ENCODE results near the gene AMOTL2. TPM values are rescaled to one million over a fixed set of nuclear protein-coding genes. Genes with fewer than 3 reads are reported as not detected.

Gene AMOTL2
- total RNA-seq, 1 experiment from 2014 or later, result 96.0 TPM

GRCh38 chr3:134369861-134370596, 4.2 kb downstream of the AMOTL2 start:
- Histone ChIP-seq H2AFZ (ENCODE audit: low read length) (no peak overlapping the region), H3K4me3 (ENCODE audit: low read length) (no peak overlapping the region), H3K4me2 (ENCODE audit: low read length) (no peak overlapping the region), H3K27ac (ENCODE audit: low read length) (no peak overlapping the region), H3K9me3 (ENCODE audit: low read length) (no peaks in the 10 kb centered on the region), H3K9ac (ENCODE audit: low read length) (no peak overlapping the region), H3K79me2 (ENCODE audit: low read length) (peaks cover 64% of the 10 kb centered on the region), H3K27me3 (ENCODE audit: low read length) (no peaks in the 10 kb centered on the region), H3F3A (ENCODE audit: low read length, unreplicated experiment) (no peaks in the 10 kb centered on the region), H4K20me1 (ENCODE audit: low read length) (peaks cover 32% of the 10 kb centered on the region), H3K36me3 (ENCODE audit: low read depth, low read length) (peaks cover 50% of the 10 kb centered on the region), H3K4me1 (ENCODE audit: insufficient read depth, low read length) (peaks cover 35% of the 10 kb centered on the region), H3K9me2 (replicated peaks; ENCODE audit: low read length) (no peaks in the 10 kb centered on the region)
- DNase-seq, result no peak
- CTCF ChIA-PET, result no interaction called here
- ATAC-seq, result no peak
- intact Hi-C loops (cut with micrococcal nuclease), result no loop called here
- no TSS peak for BruUV-seq (replicated peaks)
- TF ChIP-seq EZH2phosphoT487 (IDR thresholded peaks at IDR 0.05; ENCODE audit: borderline replicate concordance, low read length), result no peak
- TF ChIP-seq EZH2 (IDR thresholded peaks at IDR 0.05; ENCODE audit: low read length, unreplicated experiment), result no peak
- TF ChIP-seq CTCF (conservative IDR thresholded peaks at IDR 0.05; ENCODE audit: low read depth, low read length), result no peak
- POLR2A ChIA-PET (ENCODE audit: unreplicated experiment), result no interaction called here

- intact Hi-C loops (cut with micrococcal nuclease), result no loop called here
- DNase-seq, result no peak
- Histone ChIP-seq H3K4me1 (ENCODE audit: insufficient read depth, low read length) (peaks cover 43% of the 10 kb centered on the region), H3K36me3 (ENCODE audit: low read depth, low read length) (peaks cover 50% of the 10 kb centered on the region), H2AFZ (ENCODE audit: low read length) (no peak overlapping the region), H3K9ac (ENCODE audit: low read length) (no peak overlapping the region), H4K20me1 (ENCODE audit: low read length) (peaks cover 32% of the 10 kb centered on the region), H3K27ac (ENCODE audit: low read length) (no peak overlapping the region), H3K27me3 (ENCODE audit: low read length) (no peaks in the 10 kb centered on the region), H3K9me2 (replicated peaks; ENCODE audit: low read length) (no peaks in the 10 kb centered on the region), H3K79me2 (ENCODE audit: low read length) (peaks cover 62% of the 10 kb centered on the region), H3K9me3 (ENCODE audit: low read length) (no peaks in the 10 kb centered on the region), H3F3A (ENCODE audit: low read length, unreplicated experiment) (no peaks in the 10 kb centered on the region), H3K4me3 (ENCODE audit: low read length) (no peak overlapping the region), H3K4me2 (ENCODE audit: low read length) (no peak overlapping the region)
- ChIA-PET POLR2A (ENCODE audit: unreplicated experiment) (no interaction called here), CTCF (no interaction called here)
- ATAC-seq, result no peak
- no TSS peak for BruUV-seq (replicated peaks)
- TF ChIP-seq CTCF (conservative IDR thresholded peaks at IDR 0.05; ENCODE audit: low read depth, low read length) (no peak), EZH2phosphoT487 (IDR thresholded peaks at IDR 0.05; ENCODE audit: borderline replicate concordance, low read length) (no peak), EZH2 (IDR thresholded peaks at IDR 0.05; ENCODE audit: low read length, unreplicated experiment) (no peak)
These were observed 5.0 kb downstream of the AMOTL2 start for GRCh38 chr3:134369231-134369741.

- CTCF ChIA-PET, result no interaction called here
- peaks cover 47% of the 10 kb centered on the region for H3K4me1 ChIP-seq (ENCODE audit: insufficient read depth, low read length)
- peaks cover 59% of the 10 kb centered on the region for H3K79me2 ChIP-seq (ENCODE audit: low read length)
- no peaks in the 10 kb centered on the region for H3F3A ChIP-seq (ENCODE audit: low read length, unreplicated experiment)
- H4K20me1 ChIP-seq (ENCODE audit: low read length), result peaks cover 32% of the 10 kb centered on the region
- H3K4me2 ChIP-seq (ENCODE audit: low read length), result no peak overlapping the region
- H3K9me2 ChIP-seq (replicated peaks; ENCODE audit: low read length), result no peaks in the 10 kb centered on the region
- intact Hi-C loops (cut with micrococcal nuclease), result no loop called here
- H3K36me3 ChIP-seq (ENCODE audit: low read depth, low read length), result peaks cover 51% of the 10 kb centered on the region
- no peak overlapping the region for H3K4me3 ChIP-seq (ENCODE audit: low read length)
- BruUV-seq (replicated peaks), result no TSS peak
- TF ChIP-seq EZH2 (IDR thresholded peaks at IDR 0.05; ENCODE audit: low read length, unreplicated experiment) (no peak), CTCF (conservative IDR thresholded peaks at IDR 0.05; ENCODE audit: low read depth, low read length) (no peak), EZH2phosphoT487 (IDR thresholded peaks at IDR 0.05; ENCODE audit: borderline replicate concordance, low read length) (no peak)
- no peak overlapping the region for H3K9ac ChIP-seq (ENCODE audit: low read length)
- H3K27me3 ChIP-seq (ENCODE audit: low read length), result no peaks in the 10 kb centered on the region
- ATAC-seq (no peak), DNase-seq (no peak)
- H3K9me3 ChIP-seq (ENCODE audit: low read length), result no peaks in the 10 kb centered on the region
- H2AFZ ChIP-seq (ENCODE audit: low read length), result no peak overlapping the region
- POLR2A ChIA-PET (ENCODE audit: unreplicated experiment), result no interaction called here
- H3K27ac ChIP-seq (ENCODE audit: low read length), result no peak overlapping the region
These were observed 5.5 kb downstream of the AMOTL2 start for GRCh38 chr3:134368751-134369105.

Measured in PC-3 (cell line).